Urinary bladder (tissue), 4 donors: ENCODE data around the gene CLIC1. TPM values are rescaled to one million over a fixed set of nuclear protein-coding genes. Genes with fewer than 3 reads are reported as not detected.

Source experiments
- DNase-seq: peaks from one replicate; pipeline ENCODE4 v3.0.0-alpha.2; 2015; ENCODE audit errors: extremely low spot score
- H3K27ac ChIP-seq: one replicate; pipeline ENCODE4 v1.5.1; 2013; ENCODE audit warnings: low read depth, mild to moderate bottlenecking, moderate library complexity
- H3K36me3 ChIP-seq: one replicate; pipeline ENCODE4 v1.6.1; 2013; ENCODE audit warnings: mild to moderate bottlenecking, moderate library complexity; ENCODE audit not compliant: insufficient read depth
- H3K4me1 ChIP-seq: one replicate; pipeline ENCODE4 v1.6.1; 2013; ENCODE audit warnings: mild to moderate bottlenecking, moderate library complexity; ENCODE audit not compliant: insufficient read depth
- H3K4me3 ChIP-seq: one replicate; pipeline ENCODE4 v1.5.1; 2013; ENCODE audit warnings: low read depth, low read length
- WGBS: extraction: QIAGEN DNeasy Blood & Tissue Kit; methylation state at CpG from one replicate; pipeline ENCODE4 v1.1.7; 2013; 5-methylcytosine and 5-hydroxymethylcytosine counted together
- polyA plus RNA-seq: library from polyadenylated mRNA; stranded (reverse); fragments of 200-250 nt; gene quantifications from one replicate; pipeline ENCODE4 v1.2.3, GENCODE V29; 2013
- small RNA-seq: library from RNA; depleted of rRNA; stranded (forward); fragments of <200 nt; gene quantifications from one replicate; pipeline ENCODE3, GENCODE V24; 2014
- total RNA-seq: library from RNA; depleted of rRNA; stranded (reverse); fragments of >200 nt; gene quantifications from one replicate; pipeline ENCODE4 v1.2.3, GENCODE V29; 2014
- donor health status: healthy with polysubstance abuse.
- donor health status: healthy.

Gene CLIC1
- total and polyA plus RNA-seq, 2 donors = 200 to 303 TPM

DNA sequence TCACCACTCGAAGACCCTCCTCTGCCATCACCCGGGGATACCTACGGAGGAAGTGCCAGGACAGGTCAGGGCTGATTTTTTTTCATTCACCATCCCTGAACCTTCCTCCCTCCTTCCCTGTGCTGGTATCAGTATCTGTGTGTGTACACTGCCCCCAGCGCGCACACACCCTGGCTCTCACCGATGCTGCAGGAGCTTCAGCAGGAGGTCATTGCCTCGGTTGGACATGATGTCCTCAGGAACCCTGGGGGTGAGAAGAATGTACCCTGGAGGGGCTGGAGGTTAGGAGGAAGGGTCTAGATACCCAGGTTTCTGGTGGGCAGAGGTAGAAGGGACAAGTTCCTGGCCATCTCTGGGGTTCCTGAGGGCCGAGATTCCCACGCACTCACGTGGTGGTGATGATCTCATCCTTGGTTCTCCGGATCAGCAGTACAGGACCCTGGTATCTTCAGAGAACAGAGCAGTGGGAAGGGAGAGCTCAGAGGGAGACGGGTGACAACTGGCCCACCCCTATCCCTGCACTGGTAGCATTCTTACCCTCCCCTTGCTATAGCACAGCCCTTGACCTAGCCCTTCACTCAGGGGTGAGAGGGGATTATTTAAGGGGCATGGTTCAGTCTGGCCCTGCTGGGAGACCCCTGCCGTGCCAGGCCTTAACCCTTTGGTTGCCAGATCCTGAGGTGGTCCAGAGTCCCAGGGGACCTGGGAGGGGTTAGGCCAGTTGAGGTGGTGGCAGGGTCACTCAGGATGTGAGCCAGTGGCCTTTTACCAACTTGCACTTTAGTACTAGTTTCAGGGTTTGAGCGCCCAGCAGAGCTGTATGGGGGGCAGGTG, 48.3 kb downstream of the CLIC1 start:
- H3K4me3 ChIP-seq = no peak overlapping the region
- WGBS = 80% methylated on average over 14 of the region's 14 CpGs
- H3K4me1 ChIP-seq = no peaks in the 10 kb centered on the region
- no peak overlapping the region for H3K27ac ChIP-seq
- DNase-seq = no peak
- peaks cover 5% of the 10 kb centered on the region for H3K36me3 ChIP-seq

DNA sequence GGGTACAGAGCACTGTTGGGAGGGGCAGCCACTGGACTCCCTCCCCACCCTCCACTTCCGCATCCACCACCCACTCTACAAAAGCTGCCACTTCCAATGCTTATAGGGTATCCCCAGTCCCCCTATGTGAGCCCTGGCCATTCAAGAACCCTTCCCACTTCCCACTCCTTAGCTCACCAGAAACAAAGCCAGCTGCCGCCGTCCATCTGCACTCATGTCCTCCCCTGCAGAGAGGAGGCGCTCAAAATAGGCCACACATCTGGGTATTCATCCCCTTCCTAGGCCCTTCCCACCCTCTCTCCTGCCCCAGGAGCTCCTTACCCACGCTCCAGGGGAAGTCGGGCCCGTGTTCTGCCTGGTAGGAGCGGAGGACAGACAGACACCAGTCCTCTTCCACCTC, 49.0 kb downstream of the CLIC1 start:
- WGBS = 87% methylated on average over 8 of the region's 8 CpGs

DNA sequence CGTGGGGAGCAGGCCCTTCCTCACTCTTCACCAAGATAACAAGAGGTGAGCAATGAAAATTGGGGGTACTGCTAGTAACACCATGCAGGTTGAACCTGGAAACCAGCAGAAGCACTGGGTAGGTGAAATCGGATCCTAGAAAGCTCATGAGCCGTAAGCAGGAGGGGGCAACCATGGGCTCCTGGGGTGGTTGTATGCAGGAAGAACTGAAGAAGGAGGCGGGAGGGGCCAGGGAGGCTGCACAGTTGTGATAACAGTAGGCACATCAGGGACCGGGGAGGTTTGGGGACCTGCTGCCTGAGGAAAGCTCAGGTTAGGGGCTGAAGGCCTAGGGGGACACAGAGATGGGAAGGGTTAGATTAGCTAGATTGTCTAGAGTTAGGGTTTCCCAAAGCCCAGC, 49.8 kb downstream of the CLIC1 start:
- Histone ChIP-seq H3K4me3 (no peak overlapping the region), H3K27ac (no peak overlapping the region), H3K4me1 (no peaks in the 10 kb centered on the region), H3K36me3 (peaks cover 4% of the 10 kb centered on the region)
- DNase-seq = no peak
- WGBS = 83% methylated on average over 5 of the region's 5 CpGs

More for the DNA sequence above, 49.0 kb downstream of the CLIC1 start:
- Histone ChIP-seq H3K36me3 (peaks cover 5% of the 10 kb centered on the region), H3K4me3 (no peak overlapping the region), H3K27ac (no peak overlapping the region), H3K4me1 (no peaks in the 10 kb centered on the region)
- DNase-seq = no peak

DNA sequence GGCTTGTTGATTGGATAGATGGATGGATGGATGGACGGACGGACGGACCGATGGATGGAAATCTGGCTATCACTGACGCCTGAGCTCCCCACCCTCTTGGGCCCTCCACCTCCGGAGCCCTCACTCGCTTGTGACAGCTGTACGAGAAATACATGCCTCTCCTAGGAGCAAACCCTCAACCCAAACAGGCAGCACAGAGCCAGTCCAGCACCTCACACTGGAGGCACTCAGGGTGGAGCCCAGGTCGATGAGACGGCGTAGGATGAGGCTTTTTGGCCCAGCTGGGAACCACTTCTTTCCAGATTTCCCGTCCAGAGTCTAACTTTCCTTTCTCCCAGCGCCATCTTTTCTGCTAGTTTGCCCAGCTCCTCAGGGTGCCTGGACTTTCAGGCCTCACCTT, 52.7 kb downstream of the CLIC1 start:
- Histone ChIP-seq H3K4me1 (no peaks in the 10 kb centered on the region), H3K27ac (no peak overlapping the region), H3K36me3 (no peaks in the 10 kb centered on the region), H3K4me3 (no peak overlapping the region)
- WGBS = 65% methylated on average over 13 of the region's 13 CpGs
- DNase-seq = no peak

DNA sequence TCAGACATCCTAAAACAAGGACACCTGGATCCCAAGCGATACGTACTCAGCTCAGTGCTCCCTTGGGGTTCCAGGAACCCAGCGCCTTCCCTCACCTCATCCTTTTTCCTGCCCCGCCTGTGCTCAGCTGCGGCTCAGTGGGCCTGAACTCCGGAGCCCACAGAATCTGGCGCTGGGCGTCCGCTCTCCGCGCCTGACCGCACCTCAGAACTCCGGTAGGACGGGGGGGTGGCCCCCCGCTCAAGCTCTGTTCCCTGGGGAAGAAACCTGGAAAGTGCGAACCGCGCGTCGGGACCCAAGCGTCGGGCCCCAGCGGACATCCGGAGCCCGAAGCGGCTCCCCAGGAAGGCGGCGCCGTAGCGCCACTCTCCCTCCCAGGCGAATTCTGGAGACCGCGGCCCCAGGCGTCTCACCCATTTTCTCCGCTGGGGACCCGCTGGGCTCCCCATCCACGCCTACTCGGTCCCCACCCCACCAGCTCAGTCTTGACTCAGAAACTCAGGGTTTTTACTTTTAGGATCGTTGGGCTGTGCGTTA, 55.1 kb downstream of the CLIC1 start:
- WGBS = under 1% methylated on average over 40 of the region's 40 CpGs
- Histone ChIP-seq H3K4me3 (peak overlapping the region; percentile 36), H3K36me3 (no peaks in the 10 kb centered on the region), H3K27ac (peak overlapping the region; percentile 54), H3K4me1 (no peaks in the 10 kb centered on the region)
- DNase-seq = no peak

Small RNAs within 50 kb of the gene (small RNA-seq; reads per million reads assigned to genes)
- gene LY6G6D (not detected), gene MIR4646 (not detected), gene MSH5-SAPCD1 (not detected), gene RF00019 (not detected), gene RNU6-850P (not detected), gene SAPCD1 (not detected)

Other genes starting within 250 kb of the CLIC1 start
Only the 30 nearest of the 43 such genes appear.
- gene TNF, start 161.0 kb downstream of the CLIC1 start, total RNA-seq = not detected
- 0.29 TPM for gene TNF, start 161.0 kb downstream of the CLIC1 start, polyA plus RNA-seq
- 2.1 TPM for gene LTB, start 154.1 kb downstream of the CLIC1 start, total RNA-seq
- gene LTB, start 154.1 kb downstream of the CLIC1 start, polyA plus RNA-seq = 1.4 TPM
- 4.2 TPM for gene LST1, start 150.3 kb downstream of the CLIC1 start, total RNA-seq
- gene LST1, start 150.3 kb downstream of the CLIC1 start, polyA plus RNA-seq = 10.6 TPM
- not detected for gene NCR3, start 143.5 kb downstream of the CLIC1 start, total RNA-seq
- 0.20 TPM for gene NCR3, start 143.5 kb downstream of the CLIC1 start, polyA plus RNA-seq
- 42.6 TPM for gene AIF1, start 121.3 kb downstream of the CLIC1 start, total RNA-seq
- gene AIF1, start 121.3 kb downstream of the CLIC1 start, polyA plus RNA-seq = 41.7 TPM
- 53.7 TPM for gene PRRC2A, start 115.8 kb downstream of the CLIC1 start, total RNA-seq
- 115 TPM for gene PRRC2A, start 115.8 kb downstream of the CLIC1 start, polyA plus RNA-seq
- 73.8 TPM for gene BAG6, start 83.9 kb downstream of the CLIC1 start, total RNA-seq
- 193 TPM for gene BAG6, start 83.9 kb downstream of the CLIC1 start, polyA plus RNA-seq
- gene APOM, start 80.6 kb downstream of the CLIC1 start, total RNA-seq = 0.69 TPM
- 3.6 TPM for gene APOM, start 80.6 kb downstream of the CLIC1 start, polyA plus RNA-seq
- 17.6 TPM for gene C6orf47, start 75.8 kb downstream of the CLIC1 start, total RNA-seq
- gene C6orf47, start 75.8 kb downstream of the CLIC1 start, polyA plus RNA-seq = 29.7 TPM
- gene GPANK1, start 71.5 kb downstream of the CLIC1 start, total RNA-seq = 10.0 TPM
- gene GPANK1, start 71.5 kb downstream of the CLIC1 start, polyA plus RNA-seq = 20.9 TPM
- 44.3 TPM for gene CSNK2B, start 70.5 kb downstream of the CLIC1 start, total RNA-seq
- 151 TPM for gene CSNK2B, start 70.5 kb downstream of the CLIC1 start, polyA plus RNA-seq
- 6.0 TPM for gene LY6G5B, start 66.6 kb downstream of the CLIC1 start, total RNA-seq
- gene LY6G5B, start 66.6 kb downstream of the CLIC1 start, polyA plus RNA-seq = 7.2 TPM
- 0.37 TPM for gene LY6G5C, start 55.5 kb downstream of the CLIC1 start, total RNA-seq
- 4.0 TPM for gene LY6G5C, start 55.5 kb downstream of the CLIC1 start, polyA plus RNA-seq
- 42.6 TPM for gene ABHD16A, start 33.2 kb downstream of the CLIC1 start, total RNA-seq
- gene ABHD16A, start 33.2 kb downstream of the CLIC1 start, polyA plus RNA-seq = 56.4 TPM
- gene LY6G6F, start 29.7 kb downstream of the CLIC1 start, total RNA-seq = not detected
- gene LY6G6F, start 29.7 kb downstream of the CLIC1 start, polyA plus RNA-seq = not detected
- 3.1 TPM for gene LY6G6D, start 21.2 kb downstream of the CLIC1 start, total RNA-seq
- 1.7 TPM for gene LY6G6D, start 21.2 kb downstream of the CLIC1 start, polyA plus RNA-seq
- gene LY6G6C, start 14.8 kb downstream of the CLIC1 start, total RNA-seq = not detected
- not detected for gene LY6G6C, start 14.8 kb downstream of the CLIC1 start, polyA plus RNA-seq
- 0.32 TPM for gene MPIG6B, start 13.2 kb downstream of the CLIC1 start, total RNA-seq
- gene MPIG6B, start 13.2 kb downstream of the CLIC1 start, polyA plus RNA-seq = 0.62 TPM
- 81.6 TPM for gene DDAH2, start 7.2 kb downstream of the CLIC1 start, total RNA-seq
- 115 TPM for gene DDAH2, start 7.2 kb downstream of the CLIC1 start, polyA plus RNA-seq
- gene MSH5, start 3.5 kb upstream of the CLIC1 start, total RNA-seq = 14.8 TPM
- 2.9 TPM for gene MSH5, start 3.5 kb upstream of the CLIC1 start, polyA plus RNA-seq
- gene SAPCD1, start 26.1 kb upstream of the CLIC1 start, total RNA-seq = 0.90 TPM
- 1.3 TPM for gene SAPCD1, start 26.1 kb upstream of the CLIC1 start, polyA plus RNA-seq
- gene VWA7, start 40.8 kb upstream of the CLIC1 start, total RNA-seq = 0.42 TPM
- gene VWA7, start 40.8 kb upstream of the CLIC1 start, polyA plus RNA-seq = 0.39 TPM
- gene VARS1, start 59.2 kb upstream of the CLIC1 start, total RNA-seq = 16.7 TPM
- gene VARS1, start 59.2 kb upstream of the CLIC1 start, polyA plus RNA-seq = 34.4 TPM
- 22.5 TPM for gene LSM2, start 70.4 kb upstream of the CLIC1 start, total RNA-seq
- 69.4 TPM for gene LSM2, start 70.4 kb upstream of the CLIC1 start, polyA plus RNA-seq
- 2.5 TPM for gene HSPA1L, start 78.8 kb upstream of the CLIC1 start, total RNA-seq
- gene HSPA1L, start 78.8 kb upstream of the CLIC1 start, polyA plus RNA-seq = 2.9 TPM
- gene HSPA1A, start 79.0 kb upstream of the CLIC1 start, total RNA-seq = 152 TPM
- gene HSPA1A, start 79.0 kb upstream of the CLIC1 start, polyA plus RNA-seq = 374 TPM
- gene HSPA1B, start 91.2 kb upstream of the CLIC1 start, total RNA-seq = 137 TPM
- gene HSPA1B, start 91.2 kb upstream of the CLIC1 start, polyA plus RNA-seq = 269 TPM
- 18.4 TPM for gene NEU1, start 126.3 kb upstream of the CLIC1 start, total RNA-seq
- 52.1 TPM for gene NEU1, start 126.3 kb upstream of the CLIC1 start, polyA plus RNA-seq
- gene SLC44A4, start 142.5 kb upstream of the CLIC1 start, total RNA-seq = 3.3 TPM
- 4.2 TPM for gene SLC44A4, start 142.5 kb upstream of the CLIC1 start, polyA plus RNA-seq
- 33.1 TPM for gene EHMT2, start 161.2 kb upstream of the CLIC1 start, total RNA-seq
- gene EHMT2, start 161.2 kb upstream of the CLIC1 start, polyA plus RNA-seq = 45.5 TPM